Midbrain (tissue), 1 donor: Measurements from ENCODE around the gene BRWD1.

ENCODE experiments used
- DNase-seq: peaks from one replicate; lab custom pipeline; 2025; lab: John Stamatoyannopoulos, UW

Gene BRWD1

DNA sequence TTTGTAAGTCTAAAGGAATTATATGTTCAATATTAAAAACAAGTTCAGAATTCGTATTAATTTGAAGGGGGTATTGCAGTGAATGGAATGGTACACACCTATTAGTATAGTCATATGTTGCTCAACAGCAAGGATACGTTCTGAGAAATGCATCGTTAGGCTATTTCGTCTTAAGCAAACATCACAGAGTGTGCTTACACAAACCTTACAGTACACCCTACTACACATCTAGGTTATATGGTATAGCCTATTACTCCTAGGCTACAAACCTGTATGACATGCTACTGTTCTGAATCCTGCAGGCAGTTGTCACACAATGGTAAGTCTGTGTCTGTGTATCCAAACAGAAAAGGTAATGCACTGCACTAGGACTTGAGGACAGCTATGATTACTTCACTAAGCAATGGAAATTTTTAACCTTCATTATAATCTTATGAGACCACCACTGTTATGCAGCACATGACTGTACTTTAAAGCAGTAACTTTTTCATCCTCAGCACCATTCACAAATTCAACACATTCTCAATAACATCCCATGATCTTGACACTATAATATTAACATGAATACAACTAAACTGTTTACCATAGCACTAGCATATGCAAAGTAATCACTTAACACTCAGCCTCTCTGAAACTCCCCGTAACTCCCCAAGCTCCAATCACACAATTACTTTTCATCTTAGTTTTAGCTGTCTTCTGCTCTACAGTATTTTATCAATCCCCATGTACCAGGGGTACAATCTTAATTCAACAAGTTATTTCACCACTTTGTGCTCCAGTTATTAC lies 115.8 kb downstream of the BRWD1 start:
- no peak for DNase-seq

DNA sequence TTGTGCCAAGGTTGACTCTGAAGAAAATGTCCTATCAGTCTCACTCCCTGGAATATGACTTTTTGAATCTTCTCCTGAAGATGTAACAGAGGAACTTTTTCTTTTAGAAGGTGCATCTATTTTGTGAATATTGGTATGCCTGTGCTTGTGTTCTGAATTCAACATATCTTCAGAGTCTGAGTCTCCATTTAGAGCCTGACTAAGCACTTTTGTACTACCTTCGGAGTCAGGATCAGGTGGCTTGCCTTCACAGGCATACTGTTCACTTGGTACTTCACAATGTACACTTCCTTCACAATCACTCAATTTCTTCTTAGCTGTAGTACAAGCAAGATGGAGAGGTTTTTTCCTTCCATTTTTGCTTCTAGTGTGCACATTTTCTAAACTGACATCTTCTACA lies 116.6 kb downstream of the BRWD1 start:
- no peak for DNase-seq

DNA sequence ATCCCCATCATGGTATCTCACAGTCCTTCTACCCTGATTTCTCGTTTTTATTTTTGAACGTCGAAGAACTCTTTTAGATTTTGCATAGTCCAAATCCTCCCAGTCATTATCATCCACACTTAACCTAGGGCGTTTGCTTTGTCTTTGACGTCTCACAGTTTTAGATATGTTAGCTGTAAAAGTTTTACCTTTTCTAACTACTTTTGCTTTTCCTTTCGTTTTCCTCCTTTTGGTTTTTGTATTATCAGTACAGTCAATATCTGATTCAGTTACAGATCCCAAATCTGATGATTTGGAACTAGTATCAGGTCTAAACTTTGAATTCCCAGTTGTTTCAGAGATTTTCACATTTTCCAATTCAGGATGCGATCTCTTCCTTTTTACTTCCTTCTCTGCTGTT lies 117.1 kb downstream of the BRWD1 start:
- no peak for DNase-seq

DNA sequence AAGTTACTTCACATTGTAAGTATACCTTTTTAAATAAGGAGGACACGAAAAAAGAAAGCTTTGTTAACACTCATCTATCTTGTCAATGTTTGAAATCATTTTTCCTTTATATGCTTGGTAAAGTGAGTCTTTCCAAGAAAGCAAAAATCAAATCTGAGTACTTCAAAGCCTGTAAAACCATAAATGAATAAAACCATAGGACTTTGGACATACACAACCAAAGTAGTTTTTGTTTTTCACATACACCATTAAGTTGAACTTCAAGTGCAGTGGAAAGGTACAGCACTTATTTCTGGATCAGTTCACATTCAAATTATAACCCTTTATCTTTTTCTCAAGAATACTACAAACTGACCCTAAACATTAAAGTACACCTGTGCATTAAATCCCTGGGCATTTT lies 120.1 kb downstream of the BRWD1 start:
- DNase-seq: no peak

DNA sequence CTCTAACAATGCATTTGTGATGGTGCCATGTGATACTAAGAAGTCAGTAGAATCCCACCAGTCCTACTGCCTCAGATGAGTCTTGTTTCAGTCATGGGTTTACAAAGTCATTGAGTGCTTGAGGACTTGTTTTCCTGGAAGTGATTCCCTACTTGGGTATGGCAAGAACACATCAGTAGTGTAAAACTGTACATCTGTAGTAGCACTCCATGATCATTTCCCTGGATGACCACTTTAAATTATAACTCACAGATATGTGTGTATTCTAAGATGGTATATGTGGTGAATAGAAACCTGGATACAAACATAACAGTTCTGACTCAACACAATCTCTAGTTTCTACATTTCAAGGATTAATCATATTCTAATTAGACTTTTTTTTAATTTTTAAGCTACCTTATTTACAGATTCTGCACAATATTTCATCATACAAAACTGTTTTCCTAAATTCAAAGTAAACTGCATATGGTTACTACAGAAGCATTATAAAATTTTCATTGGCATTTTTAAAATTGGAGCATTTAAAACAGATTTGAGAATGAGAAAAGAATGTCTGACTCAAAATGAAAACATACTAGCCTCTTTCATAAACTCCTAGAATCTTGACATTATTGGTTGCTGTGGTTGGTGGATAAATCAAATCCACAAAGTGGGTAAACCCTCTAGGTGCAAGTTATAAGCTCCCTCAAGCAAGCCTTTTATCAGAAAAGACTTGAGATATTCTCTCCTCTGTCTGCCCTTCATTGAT lies 123.4 kb downstream of the BRWD1 start:
- DNase-seq: no peak

DNA sequence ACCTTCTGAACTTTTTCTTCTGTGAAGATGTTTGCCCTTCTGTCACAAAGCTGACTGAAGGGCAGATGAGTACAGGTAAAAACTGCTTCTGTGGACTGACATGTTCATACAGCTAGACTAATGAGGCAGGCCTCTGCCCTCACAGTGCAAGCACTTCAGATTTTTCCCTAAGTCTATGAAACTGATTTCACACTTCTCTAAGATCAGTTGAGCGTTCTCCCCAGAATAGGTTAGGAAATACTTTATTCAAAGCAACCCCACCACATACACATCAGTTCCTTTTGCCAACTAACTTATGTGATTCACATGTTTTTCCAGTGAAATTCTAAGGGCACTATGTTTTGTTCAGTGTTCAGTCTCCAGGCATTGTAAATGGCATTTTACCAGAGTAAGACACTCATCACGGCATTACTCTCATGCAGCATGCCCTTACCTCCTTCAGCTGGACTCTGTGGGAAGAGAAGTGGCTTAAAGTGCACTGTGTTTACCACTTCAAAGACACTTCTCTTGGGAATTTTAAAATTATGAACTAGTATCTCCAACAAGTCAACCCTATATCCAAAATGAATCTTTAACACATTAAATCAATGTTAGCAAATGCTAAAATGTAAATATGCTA lies 124.8 kb downstream of the BRWD1 start:
- no peak for DNase-seq

DNA sequence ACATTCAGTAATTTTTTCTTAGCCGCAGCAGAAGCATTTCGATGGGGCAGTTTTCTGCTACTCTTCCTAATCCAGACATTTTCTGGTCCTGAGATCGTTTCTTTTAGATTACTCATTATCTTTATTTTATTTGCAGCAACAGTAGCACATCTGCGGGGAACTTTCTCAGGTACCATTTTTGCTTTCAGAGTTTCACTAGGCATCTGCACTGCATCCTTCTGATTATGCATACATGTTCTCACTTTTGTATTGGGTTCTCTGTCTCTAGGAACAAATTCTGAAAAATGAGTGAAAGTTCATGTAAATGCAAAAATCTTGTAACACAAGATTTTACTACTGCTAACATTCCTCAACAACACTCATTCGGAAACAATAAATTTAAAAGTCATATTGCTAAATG lies 126.3 kb downstream of the BRWD1 start:
- no peak for DNase-seq

DNA sequence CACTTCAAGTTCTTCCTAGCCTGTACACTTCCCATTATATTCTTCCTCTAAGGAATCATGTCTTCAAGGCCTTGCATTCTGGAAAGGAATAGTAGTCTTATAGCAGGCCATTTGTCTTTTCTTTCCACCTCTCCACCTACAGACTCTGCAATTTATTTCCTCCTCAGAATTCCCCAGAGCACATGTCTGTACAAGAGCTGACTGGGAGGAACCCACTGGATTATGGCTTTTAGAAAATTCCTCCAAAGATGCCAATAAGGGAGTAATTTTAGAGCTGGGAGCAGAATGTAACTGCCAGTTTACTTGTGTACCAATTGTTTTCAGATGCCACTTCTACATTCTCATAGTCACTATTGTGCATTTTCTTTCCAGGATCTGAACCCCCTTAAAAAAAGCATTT lies 126.8 kb downstream of the BRWD1 start:
- DNase-seq: no peak

DNA sequence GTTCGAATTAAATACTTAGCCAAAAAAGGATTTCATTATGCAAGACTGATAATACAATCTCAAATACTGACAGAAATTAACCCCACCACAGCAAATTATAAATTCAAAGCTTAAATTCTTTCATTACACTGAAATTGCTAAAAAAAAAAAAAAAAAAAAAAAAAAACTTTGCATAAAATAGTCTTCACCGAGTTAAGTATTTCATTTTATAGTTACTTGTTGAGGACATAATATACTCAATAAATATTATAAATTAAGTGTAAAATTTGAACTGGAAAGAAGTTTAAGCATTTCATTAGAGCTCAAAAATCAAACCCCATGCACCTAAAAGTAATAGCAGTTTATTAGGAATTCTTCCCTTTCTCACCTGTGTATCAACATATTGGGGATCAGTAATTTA lies 128.3 kb downstream of the BRWD1 start:
- DNase-seq: no peak

DNA sequence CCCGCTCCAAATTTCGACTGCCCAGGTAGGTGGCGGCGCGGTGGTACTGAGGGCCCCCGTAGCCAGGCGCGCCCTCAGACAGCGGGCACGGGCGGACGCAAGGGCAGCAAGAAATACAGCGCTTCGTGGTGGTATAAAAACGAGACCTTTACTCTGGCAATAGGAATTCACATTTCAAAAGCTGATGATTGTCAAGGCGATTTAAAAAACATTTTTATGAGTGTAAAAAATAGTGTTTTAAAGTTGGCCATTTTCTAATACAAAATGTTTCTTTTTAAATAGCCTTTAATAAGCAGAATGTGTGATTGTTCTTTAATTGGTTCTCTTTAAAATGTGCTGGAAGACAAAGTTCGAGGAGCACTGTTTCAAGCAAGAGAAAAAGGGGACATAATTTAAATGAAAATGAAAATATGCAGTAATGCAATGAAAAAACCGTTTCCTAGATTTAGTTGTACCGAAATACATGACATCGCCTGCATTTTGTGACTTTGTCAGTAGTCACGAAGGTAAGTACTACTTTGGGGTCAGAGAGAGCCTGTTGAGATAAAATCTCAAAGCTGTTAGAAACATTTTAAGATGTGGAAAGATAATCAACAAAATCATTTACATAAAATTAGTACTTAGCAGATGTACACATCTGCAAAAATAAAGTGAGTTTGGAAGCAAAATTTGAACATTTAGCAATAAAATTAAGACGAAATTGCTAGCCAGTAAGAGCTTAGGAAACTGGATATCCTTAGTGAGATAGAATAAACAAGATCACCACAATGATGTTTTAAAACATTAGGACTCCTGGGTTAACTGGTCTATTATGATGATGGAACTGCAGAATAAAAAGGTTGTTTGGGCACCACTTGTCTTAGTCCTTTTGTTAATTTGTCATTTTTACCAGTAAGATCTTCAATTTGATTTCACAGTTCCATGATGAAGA lies 129.1 kb downstream of the BRWD1 start:
- DNase-seq: peak; percentile 43

DNA sequence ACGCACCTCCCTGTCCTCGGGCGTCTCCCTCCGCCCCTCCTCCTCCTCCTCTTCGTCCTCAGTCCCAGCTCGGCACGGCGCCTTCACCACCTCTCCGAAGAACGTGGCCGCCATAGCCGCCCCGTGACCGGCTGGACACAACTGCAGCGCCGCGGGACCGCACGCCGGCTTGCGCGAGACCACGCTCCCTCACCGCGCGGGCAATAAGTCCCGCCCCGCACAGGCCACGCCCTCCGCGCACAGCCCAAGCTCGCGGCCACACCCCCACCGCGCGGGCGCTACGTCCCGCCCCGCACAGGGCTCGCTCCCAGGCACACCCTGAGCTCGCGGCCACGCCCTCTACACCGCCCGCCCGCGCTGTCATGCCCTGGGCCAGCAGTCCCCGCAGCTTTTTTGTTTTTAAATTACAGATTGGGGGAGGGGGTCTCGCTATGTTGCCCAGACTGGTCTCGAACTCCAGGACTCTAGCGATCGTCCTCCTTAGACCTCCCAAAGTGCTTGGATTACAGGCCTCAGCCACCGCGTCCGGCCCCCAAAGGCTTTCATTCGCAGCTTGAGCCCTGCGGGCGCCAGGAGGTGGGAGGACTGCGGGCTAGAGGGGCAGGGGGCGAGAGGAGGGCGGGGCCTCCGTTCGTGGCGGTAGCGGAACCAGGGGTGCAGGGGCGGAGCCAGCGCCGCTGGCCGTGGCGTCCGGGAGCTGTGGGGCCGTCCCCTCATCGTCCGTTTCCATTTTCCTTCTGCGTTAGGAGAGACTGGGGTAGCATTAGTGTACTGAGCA lies 130.0 kb downstream of the BRWD1 start, which contains the start of gene PSMG1:
Gene PSMG1 (minus strand): TSS at position 180 of the 778 bp plus-strand sequence. CDS start 66 bp downstream, at position 114.
- DNase-seq: peak; percentile 90

DNA sequence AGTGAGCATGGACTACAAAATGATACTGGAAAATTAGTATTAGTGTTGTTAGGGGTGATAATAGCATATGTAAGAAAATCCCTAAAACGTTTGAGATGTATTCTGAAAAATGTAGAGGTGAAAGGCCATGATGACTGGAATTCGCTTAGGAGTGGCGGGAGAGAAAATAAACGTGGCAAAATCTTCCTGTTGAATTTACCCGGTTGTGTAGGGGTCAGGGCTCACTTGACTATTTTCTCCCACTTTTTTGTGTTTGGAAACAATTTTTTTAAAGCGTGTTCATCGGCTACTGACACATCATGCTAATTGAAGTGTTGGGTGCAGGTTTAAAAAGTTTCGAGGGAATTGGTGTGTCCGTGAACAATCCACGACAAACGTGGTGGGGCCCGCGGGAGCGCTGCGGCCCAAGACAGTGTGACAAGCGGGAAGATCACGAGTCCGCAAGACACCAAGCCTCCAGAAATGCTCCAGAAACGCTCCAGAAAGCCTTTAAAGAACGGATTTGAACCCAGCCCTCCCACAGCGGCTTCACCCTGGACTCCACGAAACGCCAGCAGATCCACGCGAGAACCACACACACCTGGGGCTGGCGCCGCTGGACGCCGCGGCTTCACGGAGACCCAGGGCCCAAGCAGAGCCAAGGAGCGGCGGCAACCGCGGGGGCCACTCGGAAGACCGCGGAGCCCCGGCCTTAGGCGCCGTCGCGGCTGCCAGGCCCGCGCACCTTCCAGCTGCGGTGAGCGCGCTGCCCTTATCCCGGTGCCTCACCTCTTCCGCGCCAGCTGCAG lies 130.8 kb downstream of the BRWD1 start:
- DNase-seq: no peak

DNA sequence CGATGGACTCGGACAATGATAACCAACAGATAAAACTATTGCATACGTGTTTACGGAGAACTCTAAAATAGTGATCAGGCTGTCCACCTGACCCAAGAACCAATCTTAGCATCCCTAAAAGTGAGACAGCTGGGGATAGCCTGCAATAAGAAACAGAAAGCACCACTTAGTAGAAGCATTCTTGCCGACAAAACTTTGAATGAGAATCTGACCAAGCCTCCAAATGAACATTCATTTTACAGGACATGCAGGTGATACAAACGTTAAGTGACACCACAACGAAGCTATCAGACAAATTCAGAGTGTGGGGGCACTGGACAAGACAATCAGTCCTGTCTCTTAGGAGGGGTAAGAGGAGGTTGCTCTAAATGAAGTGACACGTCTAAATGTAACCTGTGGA lies 131.4 kb downstream of the BRWD1 start:
- DNase-seq: no peak

DNA sequence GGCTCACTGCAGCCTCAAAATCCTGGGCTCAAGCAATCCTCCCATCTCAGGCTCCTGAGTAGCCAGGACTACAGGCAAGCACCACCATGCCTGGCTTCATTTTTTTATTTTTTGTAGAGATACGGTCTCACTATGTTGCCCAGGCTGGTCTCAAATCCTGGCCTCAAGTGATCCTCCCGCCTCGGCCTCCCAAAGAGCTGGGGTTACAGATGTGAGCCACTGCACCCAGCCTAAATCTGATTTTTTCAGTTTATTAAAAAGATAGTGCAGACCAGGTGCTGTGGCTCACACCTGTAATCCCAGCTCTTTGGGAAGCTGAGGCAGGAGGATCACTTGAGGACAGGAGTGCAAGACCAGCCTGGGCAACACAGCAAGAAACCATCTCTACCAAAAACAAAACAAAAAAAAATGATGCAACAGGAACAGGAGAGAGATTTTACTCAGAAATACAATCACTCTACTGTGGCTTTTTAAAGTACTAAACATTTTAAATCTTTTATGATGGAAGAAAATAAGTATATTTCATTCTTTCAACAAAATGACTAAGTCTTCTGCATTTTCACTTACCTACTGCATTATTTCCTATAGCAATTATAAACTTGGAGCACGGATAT lies 132.1 kb downstream of the BRWD1 start:
- DNase-seq: no peak

DNA sequence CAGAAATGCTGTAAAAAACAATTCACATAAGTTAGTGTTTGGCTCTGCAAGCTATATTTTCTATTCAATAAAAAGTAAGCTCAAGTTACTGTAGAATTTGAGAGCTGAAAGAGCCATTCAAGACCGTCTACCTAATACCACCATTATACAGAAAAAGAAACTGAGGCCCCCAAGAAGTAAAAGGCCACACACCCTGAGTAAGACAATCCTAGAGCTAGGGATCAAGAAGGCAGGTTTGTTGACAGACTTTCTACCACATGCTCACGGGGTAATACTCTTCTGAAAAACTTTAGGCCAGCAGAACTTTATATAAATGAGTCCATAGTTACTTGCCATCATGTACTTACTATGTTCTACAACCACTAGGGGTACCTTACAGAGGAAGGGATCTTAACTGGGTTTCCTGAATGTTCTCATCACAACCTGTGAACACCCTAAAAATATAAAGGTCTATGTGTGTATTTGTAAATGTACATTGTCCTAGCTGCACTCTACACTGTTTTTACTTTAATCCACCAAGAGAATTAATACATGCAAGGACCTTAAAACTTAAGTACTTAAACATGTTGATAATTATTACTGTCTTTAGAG lies 132.9 kb downstream of the BRWD1 start:
- DNase-seq: no peak

DNA sequence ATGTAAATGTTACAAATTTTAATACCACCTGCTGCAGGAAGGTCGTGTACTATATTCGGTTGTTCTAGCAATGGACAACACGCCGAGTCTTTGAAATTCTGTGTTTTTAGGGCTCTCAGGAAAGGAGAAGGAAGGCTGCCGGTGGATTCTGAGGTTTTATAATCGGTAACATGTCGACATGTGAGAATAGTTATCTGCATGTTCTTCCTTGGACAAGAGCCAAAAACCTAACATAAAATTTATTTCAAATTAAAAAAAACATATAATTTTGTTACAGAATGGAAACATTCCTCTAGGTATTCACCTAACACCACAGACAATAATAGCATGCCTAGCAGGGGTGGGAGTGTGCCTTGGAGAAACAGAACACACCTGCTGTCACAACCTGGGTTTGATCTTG lies 135.0 kb downstream of the BRWD1 start:
- DNase-seq: no peak

DNA sequence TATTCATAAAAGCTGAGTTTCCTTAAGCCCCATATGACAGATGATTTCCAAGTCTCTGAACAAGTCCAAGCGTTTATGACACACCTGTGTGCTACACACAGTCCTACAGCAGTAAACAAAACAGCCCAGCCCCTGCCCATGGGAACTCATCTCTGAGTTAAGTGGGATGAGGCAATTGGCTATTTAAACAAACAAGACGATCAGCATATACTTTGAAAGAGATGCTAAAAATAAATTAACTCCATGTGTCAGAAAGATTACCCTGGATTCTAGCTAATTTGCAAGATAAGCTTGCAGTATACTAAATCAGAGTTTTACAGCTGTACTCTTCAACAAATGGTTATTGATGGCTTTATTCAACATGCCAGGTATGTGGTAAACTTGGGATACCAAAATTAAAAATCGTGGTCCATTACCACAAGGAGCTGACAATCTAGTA lies 137.1 kb downstream of the BRWD1 start:
- no peak for DNase-seq

DNA sequence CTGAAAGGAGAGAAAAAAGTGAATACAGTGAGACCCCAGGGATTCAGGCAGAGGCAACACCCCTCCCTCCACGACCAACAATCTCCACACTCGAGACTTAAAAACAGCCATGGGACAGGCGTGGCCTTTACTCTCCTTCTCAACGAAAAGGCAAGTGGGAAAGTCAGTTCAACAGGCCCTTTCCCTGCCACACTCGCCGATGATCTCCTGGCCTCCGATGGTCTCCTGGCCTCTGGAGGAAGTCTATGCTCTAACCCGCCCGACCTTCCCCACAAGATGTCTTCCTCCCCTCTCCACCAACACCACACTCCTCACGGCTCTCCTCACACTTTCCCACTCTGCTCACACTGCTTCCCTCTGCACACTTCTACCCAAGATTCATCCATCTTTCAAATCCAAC lies 137.8 kb downstream of the BRWD1 start:
- no peak for DNase-seq

DNA sequence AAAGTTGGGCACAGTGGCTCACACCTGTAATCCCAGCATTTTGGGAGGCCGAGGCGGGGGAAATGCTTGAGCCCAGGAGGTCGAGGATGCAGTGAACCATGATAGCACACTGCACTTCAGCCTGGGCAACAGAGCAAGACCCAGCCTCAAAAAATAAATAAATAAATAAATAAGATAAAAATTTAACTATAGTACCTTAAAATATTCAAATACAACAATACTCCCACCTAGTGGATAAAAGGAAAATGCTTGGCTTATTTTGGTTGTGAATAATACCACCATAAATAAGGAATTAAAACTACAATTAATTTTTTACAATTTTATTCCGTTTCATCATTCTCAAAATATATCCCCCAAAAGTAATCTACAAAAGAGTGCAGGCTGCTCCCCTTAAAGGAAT lies 138.3 kb downstream of the BRWD1 start:
- DNase-seq: no peak
